ENCODE measurements around the gene CAPSL. TPM values are rescaled to one million over a fixed set of nuclear protein-coding genes. Genes with fewer than 3 reads are reported as not detected.

Gene CAPSL
- total and polyA plus RNA-seq, 2 experiments from 2014 or later: not detected

DNA sequence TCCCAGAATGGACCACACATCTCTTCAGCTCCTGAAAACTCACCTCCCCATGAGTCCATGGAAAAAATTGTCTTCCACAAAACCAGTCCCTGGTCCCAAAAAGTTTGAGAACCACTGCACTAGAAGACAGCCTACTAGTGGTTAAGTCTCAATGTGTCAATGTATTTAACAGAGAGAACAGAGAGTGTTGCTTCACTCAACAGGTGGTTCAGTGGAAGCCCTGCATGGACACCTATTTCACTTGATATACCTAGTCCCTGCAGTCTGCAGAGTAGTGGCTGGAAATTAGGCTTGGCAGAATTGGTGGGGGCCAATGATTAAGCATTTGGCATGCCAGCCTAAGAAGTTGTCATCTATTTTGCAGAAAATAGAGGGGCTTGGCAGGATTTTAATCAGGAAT lies 58.8 kb downstream of the CAPSL start:
- Histone ChIP-seq H3K27me3 (no peaks in the 10 kb centered on the region), H3K4me3 (no peak overlapping the region), H3K36me3 (no peaks in the 10 kb centered on the region), H3K27ac (no peak overlapping the region), H3K9me3 (ENCODE audit: low read depth) (no peaks in the 10 kb centered on the region), H3K4me1 (ENCODE audit: low read depth) (no peaks in the 10 kb centered on the region)
- no peak for DNase-seq (ENCODE audit: low read depth in 1 of 2, low spot score in 1 of 2)
- TF ChIP-seq, protein P1, sequence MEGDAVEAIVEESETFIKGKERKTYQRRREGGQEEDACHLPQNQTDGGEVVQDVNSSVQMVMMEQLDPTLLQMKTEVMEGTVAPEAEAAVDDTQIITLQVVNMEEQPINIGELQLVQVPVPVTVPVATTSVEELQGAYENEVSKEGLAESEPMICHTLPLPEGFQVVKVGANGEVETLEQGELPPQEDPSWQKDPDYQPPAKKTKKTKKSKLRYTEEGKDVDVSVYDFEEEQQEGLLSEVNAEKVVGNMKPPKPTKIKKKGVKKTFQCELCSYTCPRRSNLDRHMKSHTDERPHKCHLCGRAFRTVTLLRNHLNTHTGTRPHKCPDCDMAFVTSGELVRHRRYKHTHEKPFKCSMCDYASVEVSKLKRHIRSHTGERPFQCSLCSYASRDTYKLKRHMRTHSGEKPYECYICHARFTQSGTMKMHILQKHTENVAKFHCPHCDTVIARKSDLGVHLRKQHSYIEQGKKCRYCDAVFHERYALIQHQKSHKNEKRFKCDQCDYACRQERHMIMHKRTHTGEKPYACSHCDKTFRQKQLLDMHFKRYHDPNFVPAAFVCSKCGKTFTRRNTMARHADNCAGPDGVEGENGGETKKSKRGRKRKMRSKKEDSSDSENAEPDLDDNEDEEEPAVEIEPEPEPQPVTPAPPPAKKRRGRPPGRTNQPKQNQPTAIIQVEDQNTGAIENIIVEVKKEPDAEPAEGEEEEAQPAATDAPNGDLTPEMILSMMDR (IDR thresholded peaks at IDR 0.05; ENCODE audit: low read depth, low read length): no peak

DNA sequence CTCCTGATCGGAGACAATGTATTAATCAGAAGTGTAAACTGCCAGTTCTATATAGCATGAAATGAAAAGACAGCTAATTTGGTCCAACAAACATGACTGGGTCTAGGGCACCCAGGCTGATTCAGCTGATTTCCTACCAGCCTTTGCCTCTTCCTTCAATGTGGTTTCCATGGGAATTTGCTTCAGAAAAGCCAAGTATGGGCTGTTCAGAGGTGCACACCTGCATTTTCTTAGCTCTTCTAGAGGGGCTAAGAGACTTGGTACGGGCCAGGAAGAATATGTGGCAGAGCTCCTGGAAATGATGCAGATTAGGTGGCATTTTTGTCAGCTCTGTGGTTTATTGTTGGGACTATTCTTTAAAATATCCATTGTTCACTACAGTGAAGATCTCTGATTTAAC lies 59.3 kb downstream of the CAPSL start:
- DNase-seq (ENCODE audit: low read depth in 1 of 2, low spot score in 1 of 2): no peak
- Histone ChIP-seq H3K9me3 (ENCODE audit: low read depth) (no peaks in the 10 kb centered on the region), H3K4me1 (ENCODE audit: low read depth) (no peaks in the 10 kb centered on the region), H3K27ac (no peak overlapping the region), H3K27me3 (no peaks in the 10 kb centered on the region), H3K36me3 (no peaks in the 10 kb centered on the region), H3K4me3 (no peak overlapping the region)
- TF ChIP-seq, protein P1 (IDR thresholded peaks at IDR 0.05; ENCODE audit: low read depth, low read length): no peak

DNA sequence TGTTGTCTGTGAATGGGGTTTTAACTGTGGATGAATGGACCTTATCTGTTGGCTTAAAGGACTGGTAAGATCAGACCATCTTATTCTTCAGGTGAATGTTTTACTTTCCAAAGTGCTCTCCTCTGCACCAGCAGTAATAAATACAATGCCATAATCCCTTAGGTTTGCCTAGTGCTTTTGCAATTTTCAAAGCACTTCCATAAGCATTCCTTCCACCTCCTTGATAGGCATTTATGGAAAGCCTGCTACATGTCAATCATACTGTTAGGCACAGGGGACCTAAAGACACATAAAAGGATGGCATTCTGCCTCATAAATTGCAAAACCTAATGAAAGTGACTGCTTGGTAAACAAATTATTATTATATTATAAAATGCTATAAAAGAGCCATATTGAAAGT lies 60.3 kb downstream of the CAPSL start:
- Histone ChIP-seq H3K27ac (no peak overlapping the region), H3K36me3 (no peaks in the 10 kb centered on the region), H3K4me1 (ENCODE audit: low read depth) (no peaks in the 10 kb centered on the region), H3K4me3 (no peak overlapping the region), H3K27me3 (no peaks in the 10 kb centered on the region), H3K9me3 (ENCODE audit: low read depth) (no peaks in the 10 kb centered on the region)
- TF ChIP-seq, protein P1 (IDR thresholded peaks at IDR 0.05; ENCODE audit: low read depth, low read length): no peak
- no peak for DNase-seq (ENCODE audit: low read depth in 1 of 2, low spot score in 1 of 2)

DNA sequence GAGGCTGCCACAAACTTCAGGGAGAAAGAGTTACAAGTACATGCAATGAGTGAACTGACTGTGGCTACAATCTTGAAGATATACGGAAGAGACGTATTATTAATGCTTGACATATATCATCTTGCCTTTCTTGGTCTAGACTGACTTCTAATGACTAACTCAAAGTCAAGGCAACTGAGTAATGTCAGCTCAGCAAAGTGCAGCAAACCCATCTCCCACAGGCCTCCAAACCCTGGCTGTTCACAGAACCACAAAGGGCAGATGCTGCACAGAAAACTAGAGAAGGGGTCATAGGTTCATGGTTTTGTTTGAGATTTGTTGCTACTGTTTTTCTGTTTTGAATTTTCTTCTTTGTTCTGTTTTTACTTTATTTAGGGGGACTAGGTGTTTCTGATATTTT lies 60.8 kb downstream of the CAPSL start:
- no peaks in the 10 kb centered on the region for H3K36me3 ChIP-seq
- no peak overlapping the region for H3K27ac ChIP-seq
- no peaks in the 10 kb centered on the region for H3K4me1 ChIP-seq (ENCODE audit: low read depth)
- no peaks in the 10 kb centered on the region for H3K27me3 ChIP-seq
- no peaks in the 10 kb centered on the region for H3K9me3 ChIP-seq (ENCODE audit: low read depth)
- H3K4me3 ChIP-seq: no peak overlapping the region
- TF ChIP-seq, protein P1 (IDR thresholded peaks at IDR 0.05; ENCODE audit: low read depth, low read length): no peak
- no peak for DNase-seq (ENCODE audit: low read depth in 1 of 2, low spot score in 1 of 2)

DNA sequence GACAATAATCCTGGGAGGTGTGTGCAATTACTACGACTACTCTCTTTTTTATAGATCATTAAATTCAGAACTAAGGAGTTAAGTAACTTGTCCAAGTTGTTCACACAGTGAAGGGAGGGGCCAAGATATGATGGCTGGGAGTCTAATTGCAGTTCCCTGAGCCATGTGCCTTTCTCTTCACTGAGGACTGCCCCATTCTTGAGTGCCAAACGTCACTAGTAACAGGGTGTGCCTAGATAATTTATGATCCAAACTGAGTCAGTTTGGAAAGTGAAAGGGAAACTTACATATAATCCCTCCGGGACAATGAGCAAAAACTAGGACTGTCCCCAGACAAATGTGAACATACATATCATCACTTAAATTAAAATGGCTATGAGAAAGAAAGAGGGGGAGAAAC lies 61.5 kb downstream of the CAPSL start:
- Histone ChIP-seq H3K4me1 (ENCODE audit: low read depth) (no peaks in the 10 kb centered on the region), H3K27me3 (no peaks in the 10 kb centered on the region), H3K36me3 (no peaks in the 10 kb centered on the region), H3K4me3 (no peak overlapping the region), H3K27ac (no peak overlapping the region), H3K9me3 (ENCODE audit: low read depth) (no peaks in the 10 kb centered on the region)
- TF ChIP-seq, protein P1 (IDR thresholded peaks at IDR 0.05; ENCODE audit: low read depth, low read length): no peak
- no peak for DNase-seq (ENCODE audit: low read depth in 1 of 2, low spot score in 1 of 2)

DNA sequence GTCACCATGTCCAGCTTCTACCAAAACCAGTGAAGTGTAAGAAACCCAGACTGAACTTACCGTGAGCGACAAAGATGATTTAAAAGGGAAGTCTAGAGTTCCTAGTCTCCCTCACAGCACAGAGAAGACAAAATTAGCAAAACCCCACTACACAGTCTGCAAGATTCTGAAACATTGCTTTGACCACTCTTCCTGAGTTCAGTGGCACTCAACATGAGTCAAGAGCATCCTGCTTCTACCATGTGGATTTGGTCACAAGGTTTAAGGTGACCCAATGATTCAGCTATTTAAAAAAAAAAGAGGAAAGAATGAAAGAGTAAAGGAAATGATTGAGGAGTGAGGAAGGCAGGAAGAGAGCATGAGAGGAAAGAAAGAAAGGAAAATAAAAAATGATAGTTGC lies 62.0 kb downstream of the CAPSL start:
- TF ChIP-seq, protein P1 (IDR thresholded peaks at IDR 0.05; ENCODE audit: low read depth, low read length): no peak
- no peak for DNase-seq (ENCODE audit: low read depth in 1 of 2, low spot score in 1 of 2)
- H3K4me3 ChIP-seq: no peak overlapping the region
- no peak overlapping the region for H3K27ac ChIP-seq
- H3K9me3 ChIP-seq (ENCODE audit: low read depth): no peaks in the 10 kb centered on the region
- H3K4me1 ChIP-seq (ENCODE audit: low read depth): no peaks in the 10 kb centered on the region
- no peaks in the 10 kb centered on the region for H3K36me3 ChIP-seq
- H3K27me3 ChIP-seq: no peaks in the 10 kb centered on the region
